Heart left ventricle (tissue), 16 donors: Measurements from ENCODE around the gene NANS. TPM values are rescaled to one million over a fixed set of nuclear protein-coding genes. Genes with fewer than 3 reads are reported as not detected.

Source experiments
- ATAC-seq, 4 donors: fragments of 200-7000 bp; cut with Tn5 transposase; one replicate each; pipeline ENCODE4 v1.9.1; 2020 to 2022; ENCODE audit warnings: moderate library complexity in 4 of 4, mild to moderate bottlenecking in 3 of 4, moderate number of reproducible peaks in 1 of 4
- DNase-seq, 5 donors: peaks; one replicate each; pipeline ENCODE4 v3.0.0-alpha.2; 2020
- H3K27ac ChIP-seq, 12 donors: fragments of 200-600 bp; sonication (generic) in 4 of 12; one replicate each; pipeline versions ENCODE4 v1.5.0 to v1.8.0; 2016 to 2022; ENCODE audit warnings: mild to moderate bottlenecking in 2 of 12
- H3K27me3 ChIP-seq, 9 donors: fragments of 200-600 bp; sonication (generic) in 2 of 9; one replicate each; pipeline versions ENCODE4 v1.5.1 to v1.8.0; 2016 to 2022; ENCODE audit warnings: mild to moderate bottlenecking in 3 of 9
- H3K36me3 ChIP-seq, 9 donors: fragments of 200-600 bp; sonication (generic) in 2 of 9; one replicate each; pipeline versions ENCODE4 v1.5.0 to v1.8.0; 2018 to 2022; ENCODE audit warnings: mild to moderate bottlenecking in 2 of 9
- H3K4me1 ChIP-seq, 12 donors: fragments of 200-600 bp; sonication (generic) in 4 of 12; one replicate each; pipeline versions ENCODE4 v1.5.0 to v1.8.0; 2016 to 2022; ENCODE audit warnings: mild to moderate bottlenecking in 3 of 12
- H3K4me3 ChIP-seq, 12 donors: fragments of 200-600 bp; sonication (generic) in 4 of 12; one replicate each; pipeline versions ENCODE4 v1.5.0 to v1.8.0; 2017 to 2022; ENCODE audit warnings: mild to moderate bottlenecking in 9 of 12, moderate library complexity in 4 of 12
- H3K9me3 ChIP-seq, 12 donors: fragments of 200-600 bp; sonication (generic) in 4 of 12; one replicate each; pipeline versions ENCODE4 v1.5.0 to v1.8.0; 2016 to 2022; ENCODE audit warnings: mild to moderate bottlenecking in 1 of 12
- CTCF ChIP-seq, 12 donors: fragments of 200-600 bp; sonication (generic) in 4 of 12; IDR thresholded peaks; one replicate each; pipeline versions ENCODE4 v1.5.0 to v1.8.0; 2018 to 2022; ENCODE audit warnings: antibody characterized with exemption in 12 of 12, mild to moderate bottlenecking in 5 of 12
- POLR2A ChIP-seq, 2 donors: fragments of 450-650 bp; IDR thresholded peaks; one replicate each; pipeline ENCODE4 v1.6.1; 2017; ENCODE audit warnings: antibody characterized with exemption in 2 of 2, mild to moderate bottlenecking in 2 of 2, moderate library complexity in 2 of 2
- WGBS, 4 donors: extraction: QIAGEN DNeasy Blood & Tissue Kit in 2 of 4; methylation state at CpG; one replicate each; pipeline versions ENCODE4 v1.1.5 to v1.1.7; 2013 to 2018; 5-methylcytosine and 5-hydroxymethylcytosine counted together
- intact Hi-C, 10 donors: fragments of 100-400 bp; cut with DNase I; formaldehyde crosslinking; loops; one replicate each; pipeline versions ENCODE4 v1.11.1 to v1.14.2; 2022
- polyA plus RNA-seq, 2 donors: library from polyadenylated mRNA; stranded (reverse); fragments of 200-250 nt; gene quantifications; one replicate each; pipeline ENCODE4 v1.2.3, GENCODE V29; 2013
- total RNA-seq, 9 donors: library from RNA; depleted of rRNA in 2 of 9; stranded (reverse); fragments of >200 nt in 2 of 9; fragmentation: NEBNext Ultra II Directional in 3 of 9; extraction: Animal tissue kit (Norgen Biotek cat#: 25700) in 3 of 9; gene quantifications; one replicate each; pipeline versions ENCODE4 v1.1.0 to v1.2.4, GENCODE V29; 2016 to 2023
- donor health status: ischemic (EF 13 %, LVEDD 7.1; RV severe dilation, severe dysfunction).
- donor health status: healthy with polysubstance abuse.
- donor health status: DM: no; HTN: yes; CAD: no.
- donor health status: DM: no; HTN: no; CAD: no.
- donor health status: ischemic (EF 25% LVEDD 6.9; RV normal size, moderate dysfunction).
- donor health status: ischemic (EF 25% LVEDD 5.7; RV mildly dilated, moderate dysfunction).
- donor health status: healthy.
- donor health status: DM: yes; HTN: yes; CAD: no.
- donor health status: ischemic (EF 35%, LVEDD 5.7; RV mildly dilated, moderate dysfunction).
- donor health status: nonischemic (EF 11% LVEDD 7.7; RV severe dilation, severe dysfunction).
- donor health status: DM: yes; HTN: yes; CAD: no.
- donor health status: PGD.
- donor health status: ischemic (EF 29% LVEDD 5.4; RV normal size, mild dysfunction).
- donor health status: nonischemic (EF 23%, LVEDD 6.1; RV moderate dilation, normal function).

Gene NANS
- total and polyA plus RNA-seq, 11 donors, result 24.3 to 144 (median 40.7) TPM

DNA sequence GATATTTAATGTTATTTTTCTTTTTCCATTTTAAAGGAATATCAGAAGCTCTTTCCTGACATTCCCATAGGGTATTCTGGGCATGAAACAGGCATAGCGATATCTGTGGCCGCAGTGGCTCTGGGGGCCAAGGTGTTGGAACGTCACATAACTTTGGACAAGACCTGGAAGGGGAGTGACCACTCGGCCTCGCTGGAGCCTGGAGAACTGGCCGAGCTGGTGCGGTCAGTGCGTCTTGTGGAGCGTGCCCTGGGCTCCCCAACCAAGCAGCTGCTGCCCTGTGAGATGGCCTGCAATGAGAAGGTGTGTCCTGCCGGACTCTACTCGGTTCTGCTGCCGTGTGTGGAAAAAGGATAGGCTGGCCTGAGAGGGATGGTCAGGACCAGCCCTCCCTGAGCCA, 24.2 kb downstream of the NANS start:
- Histone ChIP-seq H3K4me3 (no peak overlapping the region), H3K4me1 (peaks cover 0 to 29% (median 0%) of the 10 kb centered on the region in 12 donors), H3K36me3 (peaks cover 0 to 92% (median 59%) of the 10 kb centered on the region in 9 donors), H3K9me3 (no peaks in the 10 kb centered on the region), H3K27ac (no peak overlapping the region), H3K27me3 (no peaks in the 10 kb centered on the region)
- DNase-seq (no peak), ATAC-seq (no peak)
- TF ChIP-seq POLR2A (IDR thresholded peaks at IDR 0.05), result no peak
- no peak for TF ChIP-seq CTCF (IDR thresholded peaks at IDR 0.05)
- WGBS, 4 donors, result 94 to 98% (median 95%) methylated on average over 9 to 12 of the region's 12 CpGs
- intact Hi-C loops, result no loop called here

- Histone ChIP-seq H3K36me3 (peaks cover 0 to 98% (median 59%) of the 10 kb centered on the region in 9 donors), H3K27me3 (no peaks in the 10 kb centered on the region), H3K4me1 (peaks cover 0 to 24% (median 0%) of the 10 kb centered on the region in 12 donors), H3K9me3 (no peaks in the 10 kb centered on the region), H3K4me3 (no peak overlapping the region), H3K27ac (no peak overlapping the region)
- 74 to 85% (median 82%) methylated on average over 6 of the region's 6 CpGs for WGBS, 4 donors
- intact Hi-C loops, result no loop called here
- DNase-seq (peak in 1 of 5 donors; percentile 32), ATAC-seq (peak in 2 of 4 donors; percentile 31 to 55)
- TF ChIP-seq CTCF (IDR thresholded peaks at IDR 0.05) (no peak), POLR2A (IDR thresholded peaks at IDR 0.05) (no peak)
These were observed 25.1 kb downstream of the NANS start for GRCh38 chr9:98081477-98082219.

GRCh38 chr9:98083061-98083501, 26.5 kb downstream of the NANS start:
- intact Hi-C loops, result no loop called here
- no peak for TF ChIP-seq POLR2A (IDR thresholded peaks at IDR 0.05)
- no peak for TF ChIP-seq CTCF (IDR thresholded peaks at IDR 0.05)
- ATAC-seq (peak; percentile 21 to 61 (median 48)), DNase-seq (no peak)
- Histone ChIP-seq H3K4me3 (no peak overlapping the region), H3K27ac (peak overlapping the region in 1 of 12 donors; percentile 20), H3K4me1 (peaks cover 0 to 27% (median 4%) of the 10 kb centered on the region in 12 donors), H3K9me3 (no peaks in the 10 kb centered on the region), H3K36me3 (peaks cover 0 to 93% (median 50%) of the 10 kb centered on the region in 9 donors), H3K27me3 (no peaks in the 10 kb centered on the region)
- WGBS, 4 donors, result 86 to 99% (median 94%) methylated on average over 2 of the region's 2 CpGs

DNA sequence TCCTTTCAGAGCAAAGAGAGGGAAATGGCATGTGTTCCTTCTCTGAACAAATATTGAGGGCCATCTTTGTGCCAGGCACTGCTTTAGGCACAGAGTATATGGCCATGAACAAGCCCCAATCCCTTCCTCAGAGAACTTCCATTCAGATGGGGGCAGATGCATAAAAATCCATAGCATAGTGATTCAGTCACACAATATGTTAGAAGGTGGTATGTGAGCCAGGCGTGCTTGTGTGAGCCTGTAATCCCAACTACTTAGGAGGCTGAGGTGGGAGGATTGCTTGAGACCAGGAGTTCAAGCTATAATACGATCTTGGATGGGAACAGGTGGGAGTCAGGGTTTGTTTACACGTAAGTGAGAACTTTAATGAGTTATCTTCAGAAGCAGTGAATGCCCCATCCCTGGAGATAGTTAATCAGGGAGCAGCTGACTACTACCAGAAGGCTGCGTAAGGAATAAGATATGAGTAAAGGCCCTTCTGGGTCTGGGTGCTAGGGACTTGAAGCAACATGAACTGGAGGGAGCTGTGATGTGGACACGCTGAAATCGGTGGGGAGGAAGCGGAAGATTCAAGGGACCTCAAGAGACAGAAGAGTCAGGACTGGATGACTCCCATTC, 27.1 kb downstream of the NANS start:
- intact Hi-C loops, result no loop called here
- Histone ChIP-seq H3K27me3 (no peaks in the 10 kb centered on the region), H3K36me3 (peaks cover 0 to 88% (median 44%) of the 10 kb centered on the region in 9 donors), H3K4me1 (peaks cover 0 to 29% (median 4%) of the 10 kb centered on the region in 12 donors), H3K27ac (peak overlapping the region in 1 of 12 donors; percentile 13), H3K9me3 (no peaks in the 10 kb centered on the region), H3K4me3 (no peak overlapping the region)
- ATAC-seq, result no peak
- TF ChIP-seq POLR2A (IDR thresholded peaks at IDR 0.05) (no peak), CTCF (IDR thresholded peaks at IDR 0.05) (no peak)
- DNase-seq, result no peak
- 93 to 96% (median 95%) methylated on average over 7 of the region's 7 CpGs for whole genome bisulfite sequencing, 4 donors
